ENCODE measurements around the gene LIMCH1. TPM values are rescaled to one million over a fixed set of nuclear protein-coding genes. Genes with fewer than 3 reads are reported as not detected.

Gene LIMCH1
- total RNA-seq, 1 donor, result 8.7 TPM

GRCh38 chr4:41652971-41653370, 115.0 kb downstream of the LIMCH1 start:
- H3K4me3 ChIP-seq (ENCODE audit: low read depth, low read length), result no peak overlapping the region
- no peak for TF ChIP-seq CTCF (IDR thresholded peaks at IDR 0.05; ENCODE audit: insufficient read depth, low read length)
- no peak for DNase-seq (ENCODE audit: low read depth)

- H3K4me3 ChIP-seq (ENCODE audit: low read depth, low read length), result no peak overlapping the region
- TF ChIP-seq CTCF (IDR thresholded peaks at IDR 0.05; ENCODE audit: insufficient read depth, low read length), result no peak
Measured at GRCh38 chr4:41653523-41653922, 115.6 kb downstream of the LIMCH1 start.

GRCh38 chr4:41655177-41655576, 117.2 kb downstream of the LIMCH1 start:
- DNase-seq (ENCODE audit: low read depth), result no peak
- no peak overlapping the region for H3K4me3 ChIP-seq (ENCODE audit: low read depth, low read length)
- TF ChIP-seq CTCF (IDR thresholded peaks at IDR 0.05; ENCODE audit: insufficient read depth, low read length), result no peak

More at GRCh38 chr4:41653523-41653922, 115.6 kb downstream of the LIMCH1 start:
- DNase-seq (ENCODE audit: low read depth), result no peak

GRCh38 chr4:41656106-41656505, 118.1 kb downstream of the LIMCH1 start:
- no peak for DNase-seq (ENCODE audit: low read depth)
- no peak overlapping the region for H3K4me3 ChIP-seq (ENCODE audit: low read depth, low read length)
- TF ChIP-seq CTCF (IDR thresholded peaks at IDR 0.05; ENCODE audit: insufficient read depth, low read length), result no peak

GRCh38 chr4:41656572-41657520, 118.9 kb downstream of the LIMCH1 start:
- DNase-seq (ENCODE audit: low read depth), result no peak
- no peak overlapping the region for H3K4me3 ChIP-seq (ENCODE audit: low read depth, low read length)
- no peak for TF ChIP-seq CTCF (IDR thresholded peaks at IDR 0.05; ENCODE audit: insufficient read depth, low read length)

- no peak overlapping the region for H3K4me3 ChIP-seq (ENCODE audit: low read depth, low read length)
- TF ChIP-seq CTCF (IDR thresholded peaks at IDR 0.05; ENCODE audit: insufficient read depth, low read length), result no peak
- no peak for DNase-seq (ENCODE audit: low read depth)
Measured at GRCh38 chr4:41657561-41657960, 119.6 kb downstream of the LIMCH1 start.
